Neural cell (in vitro differentiated cells): Measurements from ENCODE around the gene VPS26C.
"Not testable (repeated sequence)": the region's sequence is repeated elsewhere in the genome, so short reads cannot be mapped to it uniquely, and the experiment has no call there.

Experiments used
- EZH2 ChIP-seq: fragments of 200-600, 300-800 bp; shearing (Covaris generic), sonication (generic); IDR thresholded peaks from 2 replicates; pipeline ENCODE4 v1.6.1; 2014; ENCODE audit warnings: antibody characterized with exemption, low read length, borderline replicate concordance, mild to moderate bottlenecking; ENCODE audit not compliant: insufficient read depth, poor library complexity, severe bottlenecking
- TF ChIP-seq, protein P1 (sequence below): fragments of 450-650 bp; IDR thresholded peaks from 2 replicates; pipeline ENCODE4 v1.5.1; 2014; ENCODE audit warnings: antibody characterized with exemption, mild to moderate bottlenecking, moderate library complexity; ENCODE audit not compliant: poor library complexity, severe bottlenecking

DNA sequence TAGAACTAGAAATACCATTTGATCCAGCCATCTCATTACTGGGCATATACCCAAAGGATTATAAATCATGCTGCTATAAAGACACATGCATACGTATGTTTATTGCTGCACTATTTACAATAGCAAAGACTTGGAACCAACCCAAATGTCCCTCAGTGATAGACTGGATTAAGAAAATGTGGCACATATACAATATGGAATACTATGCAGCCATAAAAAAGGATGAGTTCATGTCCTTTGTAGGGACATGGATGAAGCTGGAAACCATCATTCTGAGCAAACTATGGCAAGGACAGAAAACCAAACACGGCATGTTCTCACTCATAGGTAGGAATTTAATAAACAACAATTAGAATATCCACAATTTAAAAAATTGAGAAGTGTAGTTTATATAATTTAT, 48.9 kb upstream of the VPS26C start:
- TF ChIP-seq, protein P1, sequence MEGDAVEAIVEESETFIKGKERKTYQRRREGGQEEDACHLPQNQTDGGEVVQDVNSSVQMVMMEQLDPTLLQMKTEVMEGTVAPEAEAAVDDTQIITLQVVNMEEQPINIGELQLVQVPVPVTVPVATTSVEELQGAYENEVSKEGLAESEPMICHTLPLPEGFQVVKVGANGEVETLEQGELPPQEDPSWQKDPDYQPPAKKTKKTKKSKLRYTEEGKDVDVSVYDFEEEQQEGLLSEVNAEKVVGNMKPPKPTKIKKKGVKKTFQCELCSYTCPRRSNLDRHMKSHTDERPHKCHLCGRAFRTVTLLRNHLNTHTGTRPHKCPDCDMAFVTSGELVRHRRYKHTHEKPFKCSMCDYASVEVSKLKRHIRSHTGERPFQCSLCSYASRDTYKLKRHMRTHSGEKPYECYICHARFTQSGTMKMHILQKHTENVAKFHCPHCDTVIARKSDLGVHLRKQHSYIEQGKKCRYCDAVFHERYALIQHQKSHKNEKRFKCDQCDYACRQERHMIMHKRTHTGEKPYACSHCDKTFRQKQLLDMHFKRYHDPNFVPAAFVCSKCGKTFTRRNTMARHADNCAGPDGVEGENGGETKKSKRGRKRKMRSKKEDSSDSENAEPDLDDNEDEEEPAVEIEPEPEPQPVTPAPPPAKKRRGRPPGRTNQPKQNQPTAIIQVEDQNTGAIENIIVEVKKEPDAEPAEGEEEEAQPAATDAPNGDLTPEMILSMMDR = not testable (repeated sequence)
- TF ChIP-seq EZH2 = not testable (repeated sequence)
